K562 (cell line): Measurements from ENCODE around the gene SV2A. TPM values are rescaled to one million over a fixed set of nuclear protein-coding genes. Genes with fewer than 3 reads are reported as not detected.

Source experiments
- MAZ ChIP-seq, 2 experiments: fragments of 450-650 bp in 1 of 2; sonication (generic) in 1 of 2; formaldehyde crosslinking; IDR thresholded peaks in 1 of 2; conservative IDR thresholded peaks in 1 of 2; 2 replicates each; pipeline versions ENCODE4 v1.4.0 to v1.5.0; 2020; ENCODE audit warnings: mild to moderate bottlenecking in 1 of 2, missing genetic modification reagents in 1 of 2
- PTTG1 ChIP-seq: fragments of 450-650 bp; IDR thresholded peaks from 2 replicates; pipeline ENCODE4 v1.6.1; 2016; ENCODE audit warnings: low read depth, mild to moderate bottlenecking, missing genetic modification characterization, missing compliant biosample characterization
- RCOR1 ChIP-seq, 2 experiments: IDR thresholded peaks; 2 replicates each; pipeline ENCODE4 v1.6.1; 2012; ENCODE audit warnings: low read depth in 2 of 2, low read length in 2 of 2, borderline replicate concordance in 1 of 2, improper control_type of control experiment in 1 of 2
- SUPT5H ChIP-seq: fragments of 450-650 bp; IDR thresholded peaks from 2 replicates; pipeline ENCODE4 v1.6.1; 2016
- polyA plus RNA-seq, 8 experiments: library from polyadenylated mRNA; depleted of rRNA in 4 of 8; stranded (reverse) in 5 of 8; unstranded in 3 of 8; fragments of >200 nt; fragmentation: Nextera tagmentation in 2 of 8; fragmentation: Illumina TruSeq in 1 of 8; extraction: Ambion mirVana in 2 of 8; extraction: Trizol in 1 of 8; gene quantifications; 2 replicates each; pipeline versions ENCODE4 v1.2.1 to v1.2.3, GENCODE V29; 2011 to 2014; ENCODE audit warnings: inconsistent platforms in 1 of 8, missing spikeins in 1 of 8
- total RNA-seq, 7 experiments: library from RNA; depleted of rRNA in 6 of 7; stranded (reverse); fragments of >200 nt in 6 of 7; fragmentation: Illumina TruSeq in 2 of 7; extraction: Trizol in 2 of 7; gene quantifications; 2 replicates each; pipeline versions ENCODE4 v1.2.1 to v1.2.3, GENCODE V29; 2011 to 2021; ENCODE audit warnings: low replicate concordance in 1 of 7
- TF ChIP-seq, protein P1 (sequence below): IDR thresholded peaks from 2 replicates; pipeline ENCODE4 v1.6.1; 2016; ENCODE audit warnings: missing genetic modification characterization, missing compliant biosample characterization
- TF ChIP-seq, protein P2 (sequence below): sonication (generic); formaldehyde crosslinking; IDR thresholded peaks from 2 replicates; pipeline ENCODE4 v1.8.0; 2023; ENCODE audit warnings: mild to moderate bottlenecking, missing genetic modification reagents
- TF ChIP-seq, protein P3 (sequence below): sonication (generic); formaldehyde crosslinking; IDR thresholded peaks from 2 replicates; pipeline ENCODE4 v1.8.0; 2022; ENCODE audit warnings: mild to moderate bottlenecking, missing genetic modification reagents
- TF ChIP-seq, protein P4 (sequence below): fragments of 200-800 bp; sonication (Bioruptor generic); IDR thresholded peaks from 2 replicates; pipeline ENCODE4 v1.6.1; 2017; ENCODE audit warnings: missing genetic modification characterization, missing compliant biosample characterization
- TF ChIP-seq, protein P5 (sequence below): fragments of 450-650 bp; IDR thresholded peaks from 2 replicates; pipeline ENCODE4 v1.6.1; 2016; ENCODE audit warnings: borderline replicate concordance

The SV2A gene
- total and polyA plus RNA-seq, 9 of the 15 experiments (the other 6 are each of a cell fraction or from before 2014, with no cell fraction given): 0.07 to 0.22 (median 0.11) TPM; not detected in 1

DNA sequence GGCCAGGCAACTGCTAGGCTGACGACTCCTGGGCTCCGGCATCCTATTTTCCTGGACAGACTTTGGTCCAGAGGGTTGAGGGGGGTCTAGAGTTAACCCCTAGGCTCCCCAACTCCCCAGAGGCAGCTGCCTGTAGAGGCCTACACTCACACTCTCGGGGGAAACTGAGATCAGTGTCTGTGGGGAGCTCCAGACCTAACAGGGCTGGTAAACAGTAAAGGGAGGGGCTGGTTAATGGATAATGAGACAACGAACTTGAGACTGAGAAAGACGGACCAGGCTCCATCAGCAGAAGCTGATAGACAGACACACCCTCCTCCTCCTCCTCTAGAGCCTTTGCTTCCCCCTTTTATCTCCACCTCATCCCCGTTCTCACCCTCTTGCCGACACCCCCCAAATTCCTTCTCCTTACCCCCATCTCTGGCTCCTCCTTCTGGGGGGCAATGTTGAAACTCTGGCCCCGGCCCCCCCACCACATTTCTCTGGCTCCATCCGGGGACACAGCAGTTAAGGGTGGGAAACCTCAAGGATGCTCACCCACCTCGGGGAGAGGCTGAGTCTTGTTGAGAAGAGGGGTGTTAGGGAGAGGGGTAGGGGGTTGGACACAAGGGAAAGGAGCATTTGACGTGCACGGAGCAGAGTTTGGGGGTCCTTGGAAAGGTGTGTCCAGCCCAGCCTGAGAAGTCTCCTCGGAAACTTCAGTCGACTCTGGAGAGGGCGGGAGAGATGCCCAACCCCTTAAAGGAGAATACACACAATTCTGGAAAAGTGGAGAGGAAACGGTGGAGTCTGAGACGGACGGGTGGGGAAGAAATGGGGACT lies 18.7 kb upstream of the SV2A start, which contains the start of gene MTMR11 (continued):
- TF ChIP-seq, protein P1, sequence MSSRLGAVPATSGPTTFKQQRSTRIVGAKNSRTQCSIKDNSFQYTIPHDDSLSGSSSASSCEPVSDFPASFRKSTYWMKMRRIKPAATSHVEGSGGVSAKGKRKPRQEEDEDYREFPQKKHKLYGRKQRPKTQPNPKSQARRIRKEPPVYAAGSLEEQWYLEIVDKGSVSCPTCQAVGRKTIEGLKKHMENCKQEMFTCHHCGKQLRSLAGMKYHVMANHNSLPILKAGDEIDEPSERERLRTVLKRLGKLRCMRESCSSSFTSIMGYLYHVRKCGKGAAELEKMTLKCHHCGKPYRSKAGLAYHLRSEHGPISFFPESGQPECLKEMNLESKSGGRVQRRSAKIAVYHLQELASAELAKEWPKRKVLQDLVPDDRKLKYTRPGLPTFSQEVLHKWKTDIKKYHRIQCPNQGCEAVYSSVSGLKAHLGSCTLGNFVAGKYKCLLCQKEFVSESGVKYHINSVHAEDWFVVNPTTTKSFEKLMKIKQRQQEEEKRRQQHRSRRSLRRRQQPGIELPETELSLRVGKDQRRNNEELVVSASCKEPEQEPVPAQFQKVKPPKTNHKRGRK (tag): no peak
- TF ChIP-seq, protein P2, sequence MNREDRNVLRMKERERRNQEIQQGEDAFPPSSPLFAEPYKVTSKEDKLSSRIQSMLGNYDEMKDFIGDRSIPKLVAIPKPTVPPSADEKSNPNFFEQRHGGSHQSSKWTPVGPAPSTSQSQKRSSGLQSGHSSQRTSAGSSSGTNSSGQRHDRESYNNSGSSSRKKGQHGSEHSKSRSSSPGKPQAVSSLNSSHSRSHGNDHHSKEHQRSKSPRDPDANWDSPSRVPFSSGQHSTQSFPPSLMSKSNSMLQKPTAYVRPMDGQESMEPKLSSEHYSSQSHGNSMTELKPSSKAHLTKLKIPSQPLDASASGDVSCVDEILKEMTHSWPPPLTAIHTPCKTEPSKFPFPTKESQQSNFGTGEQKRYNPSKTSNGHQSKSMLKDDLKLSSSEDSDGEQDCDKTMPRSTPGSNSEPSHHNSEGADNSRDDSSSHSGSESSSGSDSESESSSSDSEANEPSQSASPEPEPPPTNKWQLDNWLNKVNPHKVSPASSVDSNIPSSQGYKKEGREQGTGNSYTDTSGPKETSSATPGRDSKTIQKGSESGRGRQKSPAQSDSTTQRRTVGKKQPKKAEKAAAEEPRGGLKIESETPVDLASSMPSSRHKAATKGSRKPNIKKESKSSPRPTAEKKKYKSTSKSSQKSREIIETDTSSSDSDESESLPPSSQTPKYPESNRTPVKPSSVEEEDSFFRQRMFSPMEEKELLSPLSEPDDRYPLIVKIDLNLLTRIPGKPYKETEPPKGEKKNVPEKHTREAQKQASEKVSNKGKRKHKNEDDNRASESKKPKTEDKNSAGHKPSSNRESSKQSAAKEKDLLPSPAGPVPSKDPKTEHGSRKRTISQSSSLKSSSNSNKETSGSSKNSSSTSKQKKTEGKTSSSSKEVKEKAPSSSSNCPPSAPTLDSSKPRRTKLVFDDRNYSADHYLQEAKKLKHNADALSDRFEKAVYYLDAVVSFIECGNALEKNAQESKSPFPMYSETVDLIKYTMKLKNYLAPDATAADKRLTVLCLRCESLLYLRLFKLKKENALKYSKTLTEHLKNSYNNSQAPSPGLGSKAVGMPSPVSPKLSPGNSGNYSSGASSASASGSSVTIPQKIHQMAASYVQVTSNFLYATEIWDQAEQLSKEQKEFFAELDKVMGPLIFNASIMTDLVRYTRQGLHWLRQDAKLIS (CRISPR knock-in tag): no peak
- TF ChIP-seq, protein P3, sequence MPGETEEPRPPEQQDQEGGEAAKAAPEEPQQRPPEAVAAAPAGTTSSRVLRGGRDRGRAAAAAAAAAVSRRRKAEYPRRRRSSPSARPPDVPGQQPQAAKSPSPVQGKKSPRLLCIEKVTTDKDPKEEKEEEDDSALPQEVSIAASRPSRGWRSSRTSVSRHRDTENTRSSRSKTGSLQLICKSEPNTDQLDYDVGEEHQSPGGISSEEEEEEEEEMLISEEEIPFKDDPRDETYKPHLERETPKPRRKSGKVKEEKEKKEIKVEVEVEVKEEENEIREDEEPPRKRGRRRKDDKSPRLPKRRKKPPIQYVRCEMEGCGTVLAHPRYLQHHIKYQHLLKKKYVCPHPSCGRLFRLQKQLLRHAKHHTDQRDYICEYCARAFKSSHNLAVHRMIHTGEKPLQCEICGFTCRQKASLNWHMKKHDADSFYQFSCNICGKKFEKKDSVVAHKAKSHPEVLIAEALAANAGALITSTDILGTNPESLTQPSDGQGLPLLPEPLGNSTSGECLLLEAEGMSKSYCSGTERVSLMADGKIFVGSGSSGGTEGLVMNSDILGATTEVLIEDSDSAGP (CRISPR knock-in tag): peak; percentile 91
- peak in 1 of 2 experiments; percentile 8; a peak in 1 of 4 replicates for TF ChIP-seq RCOR1 (IDR thresholded peaks at IDR 0.05; ENCODE audit: borderline replicate concordance in 1 of 2, low read depth in 2 of 2, low read length in 2 of 2)
- no peak for TF ChIP-seq PTTG1 (tag)
- TF ChIP-seq MAZ (CRISPR knock-in tag; conservative IDR thresholded peaks at IDR 0.05 in 1 of 2, IDR thresholded peaks at IDR 0.05 in 1 of 2): peak in 1 of 2 experiments; percentile 45; a peak in 1 of 4 replicates
- TF ChIP-seq, protein P4, sequence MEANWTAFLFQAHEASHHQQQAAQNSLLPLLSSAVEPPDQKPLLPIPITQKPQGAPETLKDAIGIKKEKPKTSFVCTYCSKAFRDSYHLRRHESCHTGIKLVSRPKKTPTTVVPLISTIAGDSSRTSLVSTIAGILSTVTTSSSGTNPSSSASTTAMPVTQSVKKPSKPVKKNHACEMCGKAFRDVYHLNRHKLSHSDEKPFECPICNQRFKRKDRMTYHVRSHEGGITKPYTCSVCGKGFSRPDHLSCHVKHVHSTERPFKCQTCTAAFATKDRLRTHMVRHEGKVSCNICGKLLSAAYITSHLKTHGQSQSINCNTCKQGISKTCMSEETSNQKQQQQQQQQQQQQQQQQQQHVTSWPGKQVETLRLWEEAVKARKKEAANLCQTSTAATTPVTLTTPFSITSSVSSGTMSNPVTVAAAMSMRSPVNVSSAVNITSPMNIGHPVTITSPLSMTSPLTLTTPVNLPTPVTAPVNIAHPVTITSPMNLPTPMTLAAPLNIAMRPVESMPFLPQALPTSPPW (CRISPR knock-in tag): peak; percentile 75
- TF ChIP-seq, protein P5, sequence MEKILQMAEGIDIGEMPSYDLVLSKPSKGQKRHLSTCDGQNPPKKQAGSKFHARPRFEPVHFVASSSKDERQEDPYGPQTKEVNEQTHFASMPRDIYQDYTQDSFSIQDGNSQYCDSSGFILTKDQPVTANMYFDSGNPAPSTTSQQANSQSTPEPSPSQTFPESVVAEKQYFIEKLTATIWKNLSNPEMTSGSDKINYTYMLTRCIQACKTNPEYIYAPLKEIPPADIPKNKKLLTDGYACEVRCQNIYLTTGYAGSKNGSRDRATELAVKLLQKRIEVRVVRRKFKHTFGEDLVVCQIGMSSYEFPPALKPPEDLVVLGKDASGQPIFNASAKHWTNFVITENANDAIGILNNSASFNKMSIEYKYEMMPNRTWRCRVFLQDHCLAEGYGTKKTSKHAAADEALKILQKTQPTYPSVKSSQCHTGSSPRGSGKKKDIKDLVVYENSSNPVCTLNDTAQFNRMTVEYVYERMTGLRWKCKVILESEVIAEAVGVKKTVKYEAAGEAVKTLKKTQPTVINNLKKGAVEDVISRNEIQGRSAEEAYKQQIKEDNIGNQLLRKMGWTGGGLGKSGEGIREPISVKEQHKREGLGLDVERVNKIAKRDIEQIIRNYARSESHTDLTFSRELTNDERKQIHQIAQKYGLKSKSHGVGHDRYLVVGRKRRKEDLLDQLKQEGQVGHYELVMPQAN: 0 out of 2 replicates have a peak, but pooled peaks have one; percentile 27
- no peak for TF ChIP-seq SUPT5H
